HepG2 (cell line): ENCODE data around the gene CAPN14. TPM values are rescaled to one million over a fixed set of nuclear protein-coding genes. Genes with fewer than 3 reads are reported as not detected.

ENCODE experiments used
- ATAC-seq: fragments of 200-7000 bp; cut with Tn5 transposase; 3 replicates; pipeline ENCODE4 v1.9.1; 2020; ENCODE audit warnings: mild to moderate bottlenecking, moderate library complexity
- BruUV-seq: library from RNA; stranded (reverse); fragments of 400-500 nt; replicated peaks from 2 replicates; lab custom pipeline; 2021; lab: Mats Ljungman, UMichigan
- CTCF ChIA-PET: fragments of 300-600 bp; formaldehyde crosslinking; extraction: SDS; loops from one replicate; lab custom pipeline; 2021; ENCODE audit warnings: low total read pairs, inconsistent platforms, low intra/inter-chr PET ratio; lab: Yijun Ruan, JAX
- POLR2A ChIA-PET: fragments of 350-600 bp; sonication (Branson Sonifier 250); formaldehyde crosslinking; loops from one replicate; lab custom pipeline; 2020; ENCODE audit warnings: antibody characterized with exemption, inconsistent platforms; lab: Yijun Ruan, JAX
- DNase-seq: peaks from one replicate; pipeline ENCODE4 v3.0.0-alpha.2; 2015; ENCODE audit warnings: low spot score
- FAIRE-seq: peaks from 3 replicates; lab custom pipeline; 2011; peaks lifted over from hg19 to GRCh38; lab: Jason Lieb, UNC
- H2AFZ ChIP-seq: one replicate; pipeline ENCODE4 v1.6.1; 2011; ENCODE audit warnings: low read length, inconsistent platforms
- H3K27ac ChIP-seq: fragments of 300-600 bp; 3 replicates; pipeline ENCODE4 v1.8.0; 2011; ENCODE audit warnings: mixed run types, mild to moderate bottlenecking, mixed read lengths, low read length, inconsistent platforms; ENCODE audit not compliant: insufficient read depth; ENCODE audit errors: extremely low read length
- H3K27me3 ChIP-seq, 2 experiments: fragments of 200-600 bp in 1 of 2; 2 replicates in 1 of 2; 3 replicates in 1 of 2; pipeline versions ENCODE4 v1.6.0 to v1.8.0; 2011; ENCODE audit warnings: low read length in 2 of 2, mild to moderate bottlenecking in 2 of 2, moderate library complexity in 2 of 2, inconsistent platforms in 1 of 2; ENCODE audit not compliant: insufficient read depth in 2 of 2, control insufficient read depth in 1 of 2
- H3K36me3 ChIP-seq, 2 experiments: fragments of 200-600 bp in 1 of 2; replicated peaks in 1 of 2; 2 replicates in 1 of 2; 3 replicates in 1 of 2; pipeline versions ENCODE4 v1.5.1 to v1.8.0; 2011; ENCODE audit warnings: low read length in 2 of 2, inconsistent platforms in 1 of 2; ENCODE audit not compliant: insufficient read depth in 2 of 2, control insufficient read depth in 1 of 2
- H3K4me1 ChIP-seq: 2 replicates; pipeline ENCODE4 v1.5.1; 2012; ENCODE audit warnings: low read length, inconsistent platforms; ENCODE audit not compliant: insufficient read depth
- H3K4me2 ChIP-seq: 2 replicates; pipeline ENCODE4 v1.6.0; 2011; ENCODE audit warnings: low read depth, low read length, inconsistent platforms
- H3K4me3 ChIP-seq, 3 experiments: fragments of 200-600 bp in 1 of 3; sonication (generic), shearing (Covaris generic) in 1 of 3; replicated peaks in 1 of 3; 2 replicates each; pipeline ENCODE4 v1.5.1; 2011 to 2016; ENCODE audit warnings: low read length in 3 of 3, inconsistent platforms in 2 of 3, low read depth in 2 of 3, mild to moderate bottlenecking in 2 of 3, control low read depth in 1 of 3, mixed read lengths in 1 of 3; ENCODE audit not compliant: insufficient read depth in 1 of 3
- H3K79me2 ChIP-seq: one replicate; pipeline ENCODE4 v1.6.1; 2011; ENCODE audit warnings: low read length, inconsistent platforms; ENCODE audit not compliant: insufficient read depth
- H3K9ac ChIP-seq: 2 replicates; pipeline ENCODE4 v1.6.0; 2011; ENCODE audit warnings: mild to moderate bottlenecking, low read depth, low read length, inconsistent platforms; ENCODE audit not compliant: insufficient read depth
- H3K9me3 ChIP-seq: 2 replicates; pipeline ENCODE4 v1.5.1; 2012; ENCODE audit warnings: mild to moderate bottlenecking, low read length
- H4K20me1 ChIP-seq: 2 replicates; pipeline ENCODE4 v1.6.0; 2011; ENCODE audit warnings: inconsistent platforms, mild to moderate bottlenecking, low read length, moderate library complexity; ENCODE audit not compliant: insufficient read depth
- HES4 ChIP-seq: sonication (generic); formaldehyde crosslinking; IDR thresholded peaks from 2 replicates; pipeline ENCODE4 v1.9.0; 2021; ENCODE audit warnings: mild to moderate bottlenecking, missing genetic modification reagents, borderline replicate concordance
- ISX ChIP-seq: sonication (generic); formaldehyde crosslinking; conservative IDR thresholded peaks from 2 replicates; pipeline ENCODE4 v1.5.0; 2020; ENCODE audit warnings: missing genetic modification reagents
- PLSCR1 ChIP-seq: sonication (generic); formaldehyde crosslinking; IDR thresholded peaks from 2 replicates; pipeline ENCODE4 v1.5.0; 2020; ENCODE audit warnings: missing genetic modification reagents, mild to moderate bottlenecking, borderline replicate concordance
- THAP8 ChIP-seq: sonication (generic); formaldehyde crosslinking; IDR thresholded peaks from 2 replicates; pipeline ENCODE4 v1.5.1; 2020; ENCODE audit warnings: missing genetic modification reagents, mild to moderate bottlenecking, borderline replicate concordance
- ZFP37 ChIP-seq: sonication (generic); formaldehyde crosslinking; IDR thresholded peaks from 2 replicates; pipeline ENCODE4 v1.4.0; 2020; ENCODE audit warnings: missing genetic modification reagents, borderline replicate concordance
- ZKSCAN1 ChIP-seq: fragments of 150-350 bp; IDR thresholded peaks from 2 replicates; pipeline ENCODE4 v1.6.1; 2014; ENCODE audit warnings: low read length
- ZNF275 ChIP-seq: sonication (generic); formaldehyde crosslinking; IDR thresholded peaks from 2 replicates; pipeline ENCODE4 v1.8.0; 2022; ENCODE audit warnings: missing genetic modification reagents, mild to moderate bottlenecking, inconsistent platforms, borderline replicate concordance
- ZNF503 ChIP-seq: sonication (generic); formaldehyde crosslinking; IDR thresholded peaks from 2 replicates; pipeline ENCODE4 v1.4.0; 2020; ENCODE audit warnings: missing genetic modification reagents
- ZNF746 ChIP-seq: sonication (generic); formaldehyde crosslinking; IDR thresholded peaks from 2 replicates; pipeline ENCODE4 v1.8.0; 2022; ENCODE audit warnings: mild to moderate bottlenecking, missing genetic modification reagents
- WGBS: methylation state at CpG from one replicate; pipeline ENCODE4 v1.1.6; 2017; ENCODE audit warnings: low lambda C conversion rate; 5-methylcytosine and 5-hydroxymethylcytosine counted together
- in situ Hi-C: cut with HindIII; loops from 2 replicates; pipeline ENCODE4 v1.10.0; 2017; ENCODE audit warnings: low pct_unique_long_range_greater_than_20kb; ENCODE audit not compliant: extremely low pct_ligation_motif_present
- intact Hi-C: fragments of 100-400 bp; cut with micrococcal nuclease; formaldehyde crosslinking; loops from one replicate; pipeline ENCODE4 v1.10.0; 2022; ENCODE audit not compliant: unreplicated experiment
- polyA plus RNA-seq, 8 experiments: library from polyadenylated mRNA; depleted of rRNA in 3 of 8; stranded (reverse) in 7 of 8; unstranded in 1 of 8; fragments of >200 nt; fragmentation: Illumina TruSeq in 4 of 8; extraction: Trizol in 4 of 8; gene quantifications; 2 replicates each; pipeline versions ENCODE4 v1.2.1 to v1.2.3, GENCODE V29; 2011 to 2016; ENCODE audit warnings: low read depth in 4 of 8, missing spikeins in 1 of 8, mixed read lengths in 1 of 8; ENCODE audit not compliant: insufficient read depth in 1 of 8
- total RNA-seq, 5 experiments: library from RNA; depleted of rRNA; stranded (reverse); fragments of >200 nt; fragmentation: Illumina TruSeq; extraction: Trizol; gene quantifications; 2 replicates each; pipeline ENCODE4 v1.2.3, GENCODE V29; 2016; ENCODE audit warnings: low read depth in 1 of 5
- TF ChIP-seq, protein P1 (sequence below): sonication (generic); formaldehyde crosslinking; IDR thresholded peaks from 2 replicates; pipeline ENCODE4 v1.4.0; 2020; ENCODE audit warnings: mild to moderate bottlenecking, missing genetic modification reagents

CAPN14 gene
- total and polyA plus RNA-seq, 2 of the 13 experiments (the other 11 are each of a cell fraction or from before 2014, with no cell fraction given): not detected

- Histone ChIP-seq H3K27me3 (peaks cover 0 to 22% of the 10 kb centered on the region in 2 experiments; a peak in 3 of 5 replicates), H3K27ac (no peak overlapping the region), H4K20me1 (no peaks in the 10 kb centered on the region), H3K9ac (no peak overlapping the region), H3K9me3 (no peaks in the 10 kb centered on the region), H3K36me3 (no peaks in the 10 kb centered on the region), H3K4me2 (no peak overlapping the region)
- intact Hi-C loops (no loop called here), in situ Hi-C loops (no loop called here)
- POLR2A ChIA-PET: no interaction called here
- BruUV-seq: no TSS peak
- no peak for FAIRE-seq
- TF ChIP-seq ZKSCAN1 (no peak), ZFP37 (CRISPR knock-in tag) (no peak), HES4 (CRISPR knock-in tag) (no peak), THAP8 (CRISPR knock-in tag) (no peak), ZNF746 (CRISPR knock-in tag) (no peak), ZNF503 (CRISPR knock-in tag) (no peak), PLSCR1 (no peak), ISX (no peak), ZNF275 (CRISPR knock-in tag) (no peak)
- TF ChIP-seq, protein P1, sequence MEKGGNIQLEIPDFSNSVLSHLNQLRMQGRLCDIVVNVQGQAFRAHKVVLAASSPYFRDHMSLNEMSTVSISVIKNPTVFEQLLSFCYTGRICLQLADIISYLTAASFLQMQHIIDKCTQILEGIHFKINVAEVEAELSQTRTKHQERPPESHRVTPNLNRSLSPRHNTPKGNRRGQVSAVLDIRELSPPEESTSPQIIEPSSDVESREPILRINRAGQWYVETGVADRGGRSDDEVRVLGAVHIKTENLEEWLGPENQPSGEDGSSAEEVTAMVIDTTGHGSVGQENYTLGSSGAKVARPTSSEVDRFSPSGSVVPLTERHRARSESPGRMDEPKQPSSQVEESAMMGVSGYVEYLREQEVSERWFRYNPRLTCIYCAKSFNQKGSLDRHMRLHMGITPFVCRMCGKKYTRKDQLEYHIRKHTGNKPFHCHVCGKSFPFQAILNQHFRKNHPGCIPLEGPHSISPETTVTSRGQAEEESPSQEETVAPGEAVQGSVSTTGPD (CRISPR knock-in tag): no peak
- TF ChIP-seq, all 625 proteins: peak for 0
- WGBS: 2% methylated on average over 3 of the region's 3 CpGs
- ATAC-seq (no peak), DNase-seq (no peak)
- CTCF ChIA-PET: no interaction called here
- H3K4me1 ChIP-seq: no peaks in the 10 kb centered on the region
- no peak overlapping the region for H3K4me3 ChIP-seq
- no peak overlapping the region for H2AFZ ChIP-seq
- H3K79me2 ChIP-seq: no peaks in the 10 kb centered on the region
Observed at GRCh38 chr2:31228717-31229116, 11.4 kb upstream of the CAPN14 start.
